MCF 10A (cell line): ENCODE measurements around the gene SLC23A1. TPM values are rescaled to one million over a fixed set of nuclear protein-coding genes. Genes with fewer than 3 reads are reported as not detected.

Experiments
- BruUV-seq: library from RNA; stranded (reverse); fragments of 400-500 nt; replicated peaks from 2 replicates; lab custom pipeline; 2021; lab: Mats Ljungman, UMichigan
- CTCF ChIA-PET: fragments of 300-600 bp; sonication (Branson Sonifier 250); formaldehyde crosslinking; extraction: SDS; loops from one replicate; lab custom pipeline; 2021; ENCODE audit warnings: antibody characterized with exemption, inconsistent platforms; lab: Yijun Ruan, JAX
- POLR2A ChIA-PET: fragments of 300-600, 350-650 bp; sonication (Branson Sonifier 250); formaldehyde crosslinking; extraction: SDS; loops from one replicate; lab custom pipeline; 2020; ENCODE audit warnings: antibody characterized with exemption, inconsistent platforms; lab: Yijun Ruan, JAX
- DNase-seq: peaks from one replicate; pipeline ENCODE4 v3.0.0-alpha.2; 2018; ENCODE audit not compliant: unreplicated experiment
- H3K27ac Mint-ChIP-seq: one replicate; pipeline ENCODE4 v1.8.0; 2022; ENCODE audit warnings: mild to moderate bottlenecking, low read depth, mixed read lengths; ENCODE audit not compliant: unreplicated experiment
- H3K27me3 Mint-ChIP-seq: one replicate; pipeline ENCODE4 v1.8.0; 2022; ENCODE audit warnings: mixed read lengths; ENCODE audit not compliant: insufficient read depth, unreplicated experiment
- H3K36me3 Mint-ChIP-seq: one replicate; pipeline ENCODE4 v1.8.0; 2022; ENCODE audit warnings: mild to moderate bottlenecking, moderate library complexity, mixed read lengths; ENCODE audit not compliant: insufficient read depth, unreplicated experiment
- H3K4me1 Mint-ChIP-seq: one replicate; pipeline ENCODE4 v1.8.0; 2022; ENCODE audit warnings: mixed read lengths; ENCODE audit not compliant: insufficient read depth, unreplicated experiment
- H3K4me3 Mint-ChIP-seq: one replicate; pipeline ENCODE4 v1.8.0; 2022; ENCODE audit warnings: mild to moderate bottlenecking, moderate library complexity, mixed read lengths; ENCODE audit not compliant: unreplicated experiment
- H3K9me3 Mint-ChIP-seq: one replicate; pipeline ENCODE4 v1.8.0; 2022; ENCODE audit warnings: mixed read lengths; ENCODE audit not compliant: unreplicated experiment
- intact Hi-C: fragments of 100-400 bp; cut with micrococcal nuclease; formaldehyde crosslinking; loops from 2 replicates; pipeline ENCODE4 v1.14.1; 2022
- total RNA-seq: library from RNA; stranded (reverse); gene quantifications from 2 replicates; pipeline ENCODE4 v1.2.3, GENCODE V29; 2022
- TF ChIP-seq, protein P1 (sequence below): fragments of 200-600 bp; IDR thresholded peaks from one replicate; pipeline ENCODE4 v1.8.0; 2022; ENCODE audit warnings: antibody characterized with exemption, mild to moderate bottlenecking; ENCODE audit not compliant: unreplicated experiment

The SLC23A1 gene
- total RNA-seq, 1 experiment from 2014 or later = not detected

DNA sequence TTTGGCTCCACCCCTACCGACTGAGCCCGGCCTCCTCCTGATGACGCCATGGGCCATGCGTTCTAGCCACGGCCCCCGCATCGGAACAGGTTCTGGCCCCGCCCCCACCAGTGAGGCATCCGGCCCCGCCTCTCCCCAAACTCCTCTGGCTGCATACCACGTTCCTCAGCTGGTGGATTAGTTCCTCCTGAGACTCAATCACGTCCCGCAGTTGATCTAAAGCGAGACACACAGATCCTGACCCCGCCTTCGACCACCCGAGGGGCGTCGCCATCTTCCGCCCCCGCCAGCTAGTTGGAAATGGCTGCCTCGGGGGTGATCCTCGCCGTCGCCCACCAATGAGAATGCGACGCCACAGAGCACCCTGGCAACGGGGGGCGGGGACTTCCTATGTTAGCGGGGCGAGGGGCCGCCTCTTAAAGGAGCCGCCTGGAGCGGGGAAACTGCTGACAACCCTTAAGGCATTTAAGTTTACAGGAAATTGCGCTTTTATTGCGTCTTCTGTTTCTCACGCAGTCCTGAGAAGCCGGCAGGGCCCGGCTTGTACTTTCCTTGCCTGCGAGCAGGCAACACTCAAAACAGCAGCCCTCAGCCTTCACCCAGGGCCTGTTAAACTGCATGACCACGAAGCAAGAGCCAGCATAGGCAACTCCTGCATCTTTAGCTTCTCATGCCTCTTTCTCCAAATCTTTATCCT, 20.8 kb upstream of the SLC23A1 start, which contains the start of gene SPATA24:
TSS of gene SPATA24 (minus strand) at position 303 of the 697 bp plus-strand sequence. CDS start at position 274, 29 bp downstream.
- H3K27ac Mint-ChIP-seq = peak within 1 kb of the TSS; percentile 99
- H3K27me3 Mint-ChIP-seq = no peaks in the 10 kb centered on the region
- peak; percentile 99 for DNase-seq
- TF ChIP-seq, protein P1, sequence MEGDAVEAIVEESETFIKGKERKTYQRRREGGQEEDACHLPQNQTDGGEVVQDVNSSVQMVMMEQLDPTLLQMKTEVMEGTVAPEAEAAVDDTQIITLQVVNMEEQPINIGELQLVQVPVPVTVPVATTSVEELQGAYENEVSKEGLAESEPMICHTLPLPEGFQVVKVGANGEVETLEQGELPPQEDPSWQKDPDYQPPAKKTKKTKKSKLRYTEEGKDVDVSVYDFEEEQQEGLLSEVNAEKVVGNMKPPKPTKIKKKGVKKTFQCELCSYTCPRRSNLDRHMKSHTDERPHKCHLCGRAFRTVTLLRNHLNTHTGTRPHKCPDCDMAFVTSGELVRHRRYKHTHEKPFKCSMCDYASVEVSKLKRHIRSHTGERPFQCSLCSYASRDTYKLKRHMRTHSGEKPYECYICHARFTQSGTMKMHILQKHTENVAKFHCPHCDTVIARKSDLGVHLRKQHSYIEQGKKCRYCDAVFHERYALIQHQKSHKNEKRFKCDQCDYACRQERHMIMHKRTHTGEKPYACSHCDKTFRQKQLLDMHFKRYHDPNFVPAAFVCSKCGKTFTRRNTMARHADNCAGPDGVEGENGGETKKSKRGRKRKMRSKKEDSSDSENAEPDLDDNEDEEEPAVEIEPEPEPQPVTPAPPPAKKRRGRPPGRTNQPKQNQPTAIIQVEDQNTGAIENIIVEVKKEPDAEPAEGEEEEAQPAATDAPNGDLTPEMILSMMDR = no peak
- peak within 1 kb of the TSS; percentile 97 for H3K4me3 Mint-ChIP-seq
- intact Hi-C loops = loop anchor here (2.0 kb wide), 1 partner anchor 63 kb away; the partner anchor contains the start of gene PAIP2
- H3K9me3 Mint-ChIP-seq = no peaks in the 10 kb centered on the region
- peaks cover 23% of the 10 kb centered on the region for H3K4me1 Mint-ChIP-seq
- ChIA-PET POLR2A (interaction anchor here (0.7 to 2.3 kb wide), 15 partner anchors 11 to 184 kb away, joined by 3 to 21 read pairs (median 4); partner anchors contain the start of genes DNAJC18, PAIP2 and STING1), CTCF (interaction anchor here (0.7 to 11.5 kb wide), 5 partner anchors 12 to 120 kb away, joined by 3 to 111 read pairs (median 4); no protein-coding TSS in a partner anchor)
- BruUV-seq = no TSS peak
- peaks cover 34% of the 10 kb centered on the region for H3K36me3 Mint-ChIP-seq

DNA sequence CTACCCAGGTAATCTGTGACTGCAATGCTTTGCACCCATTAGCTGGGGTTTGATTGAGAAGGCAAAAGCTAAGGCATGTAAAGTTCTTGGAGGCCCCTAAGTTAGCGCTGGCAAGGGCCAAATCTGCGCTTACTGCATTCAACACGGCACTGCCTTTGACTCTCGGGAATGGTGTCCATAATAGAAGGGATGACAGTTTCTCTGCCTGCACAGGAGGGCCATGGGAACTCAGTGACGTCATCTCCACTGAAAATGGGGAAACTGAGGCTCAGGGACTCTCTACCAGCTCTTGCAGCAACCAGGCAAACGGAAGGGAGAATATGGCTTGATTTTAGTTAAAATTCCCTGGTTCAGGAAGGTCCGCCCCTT, 20.3 kb upstream of the SLC23A1 start:
- ChIA-PET CTCF (interaction anchor here (0.7 to 11.5 kb wide), 8 partner anchors 12 to 121 kb away, joined by 3 to 111 read pairs (median 4); partner anchors contain the start of gene PAIP2), POLR2A (interaction anchor here (0.9 to 2.3 kb wide), 14 partner anchors 11 to 184 kb away, joined by 3 to 21 read pairs (median 5); partner anchors contain the start of genes DNAJC18, PAIP2 and STING1)
- intact Hi-C loops = loop anchor here (2.0 kb wide), 1 partner anchor 63 kb away; the partner anchor contains the start of gene PAIP2
- Mint-ChIP-seq H3K4me3 (peak overlapping the region; percentile 97), H3K27me3 (no peaks in the 10 kb centered on the region), H3K36me3 (peaks cover 36% of the 10 kb centered on the region), H3K27ac (peak overlapping the region; percentile 99), H3K9me3 (no peaks in the 10 kb centered on the region), H3K4me1 (peaks cover 23% of the 10 kb centered on the region)
- no peak for DNase-seq
- BruUV-seq = TSS peak; percentile 86
- TF ChIP-seq, protein P1 = no peak

DNA sequence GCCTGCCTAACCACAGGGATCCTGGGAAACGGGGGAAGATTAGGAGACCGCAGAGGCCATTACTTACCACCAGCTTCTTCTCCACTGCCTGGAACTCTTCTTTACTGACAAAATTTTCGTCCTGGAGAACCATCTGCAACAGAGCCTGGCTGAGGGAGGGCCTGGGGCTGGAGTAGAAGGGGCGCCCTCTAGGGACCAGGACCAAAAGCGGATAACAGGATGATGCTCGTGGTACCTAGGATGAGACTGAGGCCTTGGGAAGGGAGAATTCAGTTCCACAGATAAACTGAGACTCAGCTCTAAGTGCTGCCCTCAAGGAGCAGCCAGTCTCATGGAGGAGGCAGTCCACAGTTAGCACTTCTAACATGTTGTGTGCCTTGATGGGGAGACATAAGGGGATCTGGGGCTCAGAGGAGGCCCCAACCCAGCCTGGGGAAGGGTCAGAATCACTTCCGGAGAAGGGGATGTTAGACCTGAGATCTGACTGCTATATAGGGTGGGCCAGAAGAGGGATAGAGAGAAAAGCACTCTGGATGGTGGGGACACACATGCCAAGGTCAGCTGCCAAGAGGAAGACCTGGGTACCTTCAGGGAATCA, 19.6 kb upstream of the SLC23A1 start:
- H3K9me3 Mint-ChIP-seq = no peaks in the 10 kb centered on the region
- BruUV-seq = no TSS peak
- H3K27me3 Mint-ChIP-seq = no peaks in the 10 kb centered on the region
- intact Hi-C loops = loop anchor here (2.0 kb wide), 1 partner anchor 62 kb away; the partner anchor contains the start of gene PAIP2
- peak overlapping the region; percentile 97 for H3K4me3 Mint-ChIP-seq
- peaks cover 36% of the 10 kb centered on the region for H3K36me3 Mint-ChIP-seq
- TF ChIP-seq, protein P1 = peak; percentile 32
- H3K4me1 Mint-ChIP-seq = peaks cover 23% of the 10 kb centered on the region
- DNase-seq = peak; percentile 69
- CTCF ChIA-PET = interaction anchor here (0.6 to 1.6 kb wide), 16 partner anchors 9 to 908 kb away, joined by 3 to 5 read pairs (median 3); partner anchors contain the start of gene PAIP2
- H3K27ac Mint-ChIP-seq = no peak overlapping the region
- POLR2A ChIA-PET = interaction anchor here (0.6 to 2.3 kb wide), 5 partner anchors 11 to 162 kb away, joined by 3 to 21 read pairs (median 6); partner anchors contain the start of gene PAIP2
